Cerebellar cortex (tissue), 1 donor: ENCODE results near the gene UPF3A.
"Not testable (repeated sequence)": the region's sequence is repeated elsewhere in the genome, so short reads cannot be mapped to it uniquely, and the experiment has no call there.

ENCODE experiments used
- DNase-seq: peaks from one replicate; pipeline ENCODE4 v3.0.0-alpha.2; 2015; ENCODE audit warnings: low spot score

The UPF3A gene

GRCh38 chr13:114281351-114282040 is at the start of gene UPF3A:
Gene UPF3A (plus strand): TSS chr13:114281601. CDS start chr13:114281640, 39 bp downstream.
- peak; percentile 93 for DNase-seq

GRCh38 chr13:114231886-114232285 is 49.5 kb upstream of the UPF3A start:
- no peak for DNase-seq

GRCh38 chr13:114234266-114234644 is 47.1 kb upstream of the UPF3A start:
- DNase-seq: no peak

GRCh38 chr13:114234645-114235421 is 46.6 kb upstream of the UPF3A start, which contains the start of gene CDC16:
Gene CDC16 (plus strand): TSS chr13:114234897. CDS start chr13:114235085, 188 bp downstream.
- peak; percentile 93 for DNase-seq

- peak; percentile 4 for DNase-seq
Measured at GRCh38 chr13:114235697-114236096, 45.7 kb upstream of the UPF3A start.

GRCh38 chr13:114236227-114236626 is 45.2 kb upstream of the UPF3A start:
- DNase-seq: no peak

- no peak for DNase-seq
Measured at GRCh38 chr13:114237415-114238112, 43.8 kb upstream of the UPF3A start.

GRCh38 chr13:114241918-114242317 is 39.5 kb upstream of the UPF3A start:
- DNase-seq: no peak

- DNase-seq: no peak
Measured at GRCh38 chr13:114243971-114244370, 37.4 kb upstream of the UPF3A start.

GRCh38 chr13:114244637-114245036 is 36.8 kb upstream of the UPF3A start:
- no peak for DNase-seq

GRCh38 chr13:114248011-114248410 is 33.4 kb upstream of the UPF3A start:
- DNase-seq: no peak

GRCh38 chr13:114249077-114249476 is 32.3 kb upstream of the UPF3A start:
- no peak for DNase-seq

- DNase-seq: not testable (repeated sequence)
Measured at GRCh38 chr13:114251639-114252440, 29.6 kb upstream of the UPF3A start.

GRCh38 chr13:114256547-114256946 is 24.9 kb upstream of the UPF3A start:
- DNase-seq: no peak

- DNase-seq: no peak
Measured at GRCh38 chr13:114257014-114257413, 24.4 kb upstream of the UPF3A start.

- DNase-seq: no peak
Measured at GRCh38 chr13:114258589-114258988, 22.8 kb upstream of the UPF3A start.

- no peak for DNase-seq
Measured at GRCh38 chr13:114259374-114259773, 22.0 kb upstream of the UPF3A start.

- DNase-seq: no peak
Measured at GRCh38 chr13:114259974-114260373, 21.4 kb upstream of the UPF3A start.

- DNase-seq: no peak
Measured at GRCh38 chr13:114260814-114261213, 20.6 kb upstream of the UPF3A start.

GRCh38 chr13:114261328-114261965 is 20.0 kb upstream of the UPF3A start:
- DNase-seq: no peak

- DNase-seq: no peak
Measured at GRCh38 chr13:114263578-114263977, 17.8 kb upstream of the UPF3A start.
